Thyroid gland (tissue), 4 donors: ENCODE results near the gene WNT5A. TPM values are rescaled to one million over a fixed set of nuclear protein-coding genes. Genes with fewer than 3 reads are reported as not detected.

Source experiments
- DNase-seq, 2 donors: peaks; one replicate each; pipeline ENCODE4 v3.0.0-alpha.2; 2019
- H3K27ac ChIP-seq, 3 donors: fragments of 200-600 bp; sonication (generic); 1 replicate in 2 of 3; 2 replicates in 1 of 3; pipeline ENCODE4 v1.5.1; 2016 to 2019; ENCODE audit warnings: mild to moderate bottlenecking in 1 of 3, moderate library complexity in 1 of 3
- H3K27me3 ChIP-seq: fragments of 200-600 bp; sonication (generic); one replicate; pipeline ENCODE4 v1.5.1; 2019
- H3K36me3 ChIP-seq, 2 donors: fragments of 200-600 bp; sonication (generic); one replicate each; pipeline ENCODE4 v1.5.1; 2016 to 2019
- H3K4me1 ChIP-seq, 2 donors: fragments of 200-600 bp; sonication (generic); one replicate each; pipeline ENCODE4 v1.5.1; 2017 to 2019
- H3K4me3 ChIP-seq, 3 donors: fragments of 200-600 bp; sonication (generic); replicated peaks in 1 of 3; 1 replicate in 2 of 3; 2 replicates in 1 of 3; pipeline ENCODE4 v1.5.1; 2016; ENCODE audit warnings: mild to moderate bottlenecking in 1 of 3
- H3K9me3 ChIP-seq: fragments of 200-600 bp; sonication (generic); one replicate; pipeline ENCODE4 v1.5.1; 2017
- CTCF ChIP-seq, 6 experiments: fragments of 200-600 bp in 3 of 6; fragments of 450-650 bp in 3 of 6; sonication (generic) in 3 of 6; IDR thresholded peaks; one replicate each; pipeline ENCODE4 v1.5.1; 2016 to 2019; ENCODE audit warnings: antibody characterized with exemption in 6 of 6, mild to moderate bottlenecking in 2 of 6, inconsistent platforms in 1 of 6, moderate library complexity in 1 of 6
- POLR2A ChIP-seq, 2 donors: fragments of 450-650 bp; IDR thresholded peaks; one replicate each; pipeline ENCODE4 v1.6.1; 2017; ENCODE audit warnings: antibody characterized with exemption in 2 of 2, mild to moderate bottlenecking in 2 of 2, moderate library complexity in 1 of 2
- WGBS, 2 donors: methylation state at CpG; one replicate each; pipeline ENCODE4 v1.1.5; 2017; 5-methylcytosine and 5-hydroxymethylcytosine counted together
- intact Hi-C: fragments of 100-400 bp; cut with DNase I; formaldehyde crosslinking; loops from one replicate; pipeline ENCODE4 v1.15.1; 2023
- total RNA-seq, 4 donors: library from RNA; depleted of rRNA; stranded (reverse); fragments of >200 nt; gene quantifications; one replicate each; pipeline ENCODE4 v1.2.3, GENCODE V29; 2016

The WNT5A gene
- total RNA-seq, 4 donors from 2014 or later: 4.2 to 15.6 (median 10.4) TPM

DNA sequence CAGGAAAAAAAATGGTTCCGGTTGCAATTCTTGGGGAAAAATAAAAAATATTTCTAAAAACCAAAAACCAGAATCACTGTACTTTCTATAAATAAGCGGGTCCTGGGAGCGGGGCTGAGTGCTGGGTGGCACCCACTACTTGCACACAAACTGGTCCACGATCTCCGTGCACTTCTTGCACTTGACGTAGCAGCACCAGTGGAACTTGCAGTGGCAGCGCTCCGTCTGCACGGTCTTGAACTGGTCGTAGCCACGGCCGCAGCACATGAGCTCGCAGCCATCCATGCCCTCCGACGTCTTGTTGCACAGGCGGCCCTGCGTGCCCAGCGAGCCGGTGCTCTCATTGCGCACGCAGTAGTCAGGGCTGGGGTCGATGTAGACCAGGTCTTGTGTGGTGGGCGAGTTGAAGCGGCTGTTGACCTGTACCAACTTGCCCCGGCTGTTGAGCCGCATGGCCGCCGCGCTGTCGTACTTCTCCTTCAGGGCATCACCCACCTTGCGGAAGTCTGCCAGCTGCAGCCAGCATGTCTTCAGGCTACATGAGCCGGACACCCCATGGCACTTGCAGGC, 17.1 kb downstream of the WNT5A start:
- H3K27me3 ChIP-seq: no peaks in the 10 kb centered on the region
- no peak overlapping the region for H3K27ac ChIP-seq
- no peak overlapping the region for H3K4me3 ChIP-seq
- H3K4me1 ChIP-seq: no peaks in the 10 kb centered on the region
- DNase-seq: no peak
- WGBS, 2 donors: 97% methylated on average over 23 to 32 of the region's 32 CpGs
- peaks cover 0 to 3% of the 10 kb centered on the region in 2 donors for H3K36me3 ChIP-seq
- no peaks in the 10 kb centered on the region for H3K9me3 ChIP-seq
- intact Hi-C loops: no loop called here
- TF ChIP-seq CTCF (IDR thresholded peaks at IDR 0.05): no peak
- no peak for TF ChIP-seq POLR2A (IDR thresholded peaks at IDR 0.05)

- Histone ChIP-seq H3K4me1 (no peaks in the 10 kb centered on the region), H3K36me3 (peaks cover 0 to 3% of the 10 kb centered on the region in 2 donors), H3K4me3 (no peak overlapping the region), H3K27ac (no peak overlapping the region), H3K27me3 (no peaks in the 10 kb centered on the region), H3K9me3 (no peaks in the 10 kb centered on the region)
- no peak for DNase-seq
- intact Hi-C loops: no loop called here
- no peak for TF ChIP-seq POLR2A (IDR thresholded peaks at IDR 0.05)
- 78 to 81% methylated on average over 5 of the region's 5 CpGs for WGBS, 2 donors
Observed at GRCh38 chr3:55468251-55468650, 18.9 kb downstream of the WNT5A start.

- intact Hi-C loops: no loop called here
- H3K27ac ChIP-seq: no peak overlapping the region
- H3K27me3 ChIP-seq: no peaks in the 10 kb centered on the region
- no peaks in the 10 kb centered on the region for H3K9me3 ChIP-seq
- no peak overlapping the region for H3K4me3 ChIP-seq
- WGBS, 2 donors: 90 to 94% methylated on average over 2 of the region's 2 CpGs
- no peaks in the 10 kb centered on the region for H3K4me1 ChIP-seq
- TF ChIP-seq POLR2A (IDR thresholded peaks at IDR 0.05): no peak
- no peak for TF ChIP-seq CTCF (IDR thresholded peaks at IDR 0.05)
- DNase-seq: no peak
- H3K36me3 ChIP-seq: peaks cover 0 to 3% of the 10 kb centered on the region in 2 donors
Observed at GRCh38 chr3:55467099-55467498, 20.0 kb downstream of the WNT5A start.

GRCh38 chr3:55466526-55466925, 20.6 kb downstream of the WNT5A start:
- Histone ChIP-seq H3K4me3 (no peak overlapping the region), H3K9me3 (no peaks in the 10 kb centered on the region), H3K27me3 (no peaks in the 10 kb centered on the region), H3K27ac (no peak overlapping the region), H3K4me1 (no peaks in the 10 kb centered on the region), H3K36me3 (peaks cover 0 to 3% of the 10 kb centered on the region in 2 donors)
- no peak for DNase-seq
- intact Hi-C loops: no loop called here
- 92% methylated on average over 3 of the region's 3 CpGs for WGBS, 2 donors
- no peak for TF ChIP-seq CTCF (IDR thresholded peaks at IDR 0.05)
- TF ChIP-seq POLR2A (IDR thresholded peaks at IDR 0.05): no peak

DNA sequence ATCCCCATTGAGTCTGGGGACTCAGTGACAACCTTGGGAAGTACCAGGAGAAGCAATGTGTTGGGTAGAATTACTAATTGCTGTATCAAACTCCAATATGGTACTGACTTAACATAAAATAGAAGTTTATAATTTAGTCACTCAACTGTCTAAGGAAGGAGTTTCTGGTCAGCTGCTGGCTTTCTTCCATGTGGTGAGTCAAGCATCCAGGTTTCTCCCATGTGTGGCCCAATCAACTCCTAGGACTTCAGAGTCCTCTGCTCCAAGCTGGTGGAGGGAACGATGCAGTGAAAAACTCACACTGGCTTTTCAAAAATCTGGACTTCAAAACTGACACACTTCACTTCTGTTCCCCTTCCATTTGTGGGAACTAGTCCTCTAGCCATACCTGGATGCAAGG, 25.2 kb downstream of the WNT5A start:
- 82 to 84% methylated on average over 1 of the region's 1 CpG for WGBS, 2 donors
- no peak overlapping the region for H3K27ac ChIP-seq
- no peak overlapping the region for H3K4me3 ChIP-seq
- no peaks in the 10 kb centered on the region for H3K9me3 ChIP-seq
- no peak for DNase-seq
- no peak for TF ChIP-seq POLR2A (IDR thresholded peaks at IDR 0.05)
- TF ChIP-seq CTCF (IDR thresholded peaks at IDR 0.05): no peak
- no peaks in the 10 kb centered on the region for H3K4me1 ChIP-seq
- H3K27me3 ChIP-seq: no peaks in the 10 kb centered on the region
- no peaks in the 10 kb centered on the region for H3K36me3 ChIP-seq
- intact Hi-C loops: no loop called here

GRCh38 chr3:55459838-55460237, 27.3 kb downstream of the WNT5A start:
- intact Hi-C loops: no loop called here
- Histone ChIP-seq H3K4me1 (no peaks in the 10 kb centered on the region), H3K36me3 (no peaks in the 10 kb centered on the region), H3K27me3 (no peaks in the 10 kb centered on the region), H3K9me3 (no peaks in the 10 kb centered on the region), H3K4me3 (no peak overlapping the region), H3K27ac (no peak overlapping the region)
- no peak for DNase-seq
- TF ChIP-seq POLR2A (IDR thresholded peaks at IDR 0.05): no peak
- TF ChIP-seq CTCF (IDR thresholded peaks at IDR 0.05): no peak
